Kidney epithelial cell (primary cell): ENCODE measurements around the gene MAGEA4. TPM values are rescaled to one million over a fixed set of nuclear protein-coding genes. Genes with fewer than 3 reads are reported as not detected.
"Not testable (repeated sequence)": the region's sequence is repeated elsewhere in the genome, so short reads cannot be mapped to it uniquely, and the experiment has no call there.

Experiments
- DNase-seq: peaks from one replicate; pipeline ENCODE4 v3.0.0-alpha.2; 2010; ENCODE audit warnings: low read depth
- H3K27me3 ChIP-seq: 2 replicates; pipeline ENCODE4 v1.6.0; 2011; ENCODE audit warnings: low read length; ENCODE audit not compliant: control insufficient read depth, insufficient read depth
- H3K36me3 ChIP-seq: 2 replicates; pipeline ENCODE4 v1.5.1; 2011; ENCODE audit warnings: low read length; ENCODE audit not compliant: control insufficient read depth, insufficient read depth
- H3K4me3 ChIP-seq: 2 replicates; pipeline ENCODE4 v1.5.1; 2011; ENCODE audit warnings: low read depth, mild to moderate bottlenecking, control low read depth, low read length
- total RNA-seq: library from RNA; depleted of rRNA; stranded (reverse); fragments of >200 nt; gene quantifications from 2 replicates; pipeline ENCODE4 v1.2.3, GENCODE V29; 2015
- TF ChIP-seq, protein P1 (sequence below): IDR thresholded peaks from 2 replicates; pipeline ENCODE4 v1.5.1; 2011; ENCODE audit warnings: mild to moderate bottlenecking, moderate library complexity, low read length, control low read depth, inconsistent platforms; ENCODE audit not compliant: insufficient read depth, poor library complexity, severe bottlenecking

MAGEA4 gene
- total RNA-seq, 1 donor from 2014 or later: not detected

DNA sequence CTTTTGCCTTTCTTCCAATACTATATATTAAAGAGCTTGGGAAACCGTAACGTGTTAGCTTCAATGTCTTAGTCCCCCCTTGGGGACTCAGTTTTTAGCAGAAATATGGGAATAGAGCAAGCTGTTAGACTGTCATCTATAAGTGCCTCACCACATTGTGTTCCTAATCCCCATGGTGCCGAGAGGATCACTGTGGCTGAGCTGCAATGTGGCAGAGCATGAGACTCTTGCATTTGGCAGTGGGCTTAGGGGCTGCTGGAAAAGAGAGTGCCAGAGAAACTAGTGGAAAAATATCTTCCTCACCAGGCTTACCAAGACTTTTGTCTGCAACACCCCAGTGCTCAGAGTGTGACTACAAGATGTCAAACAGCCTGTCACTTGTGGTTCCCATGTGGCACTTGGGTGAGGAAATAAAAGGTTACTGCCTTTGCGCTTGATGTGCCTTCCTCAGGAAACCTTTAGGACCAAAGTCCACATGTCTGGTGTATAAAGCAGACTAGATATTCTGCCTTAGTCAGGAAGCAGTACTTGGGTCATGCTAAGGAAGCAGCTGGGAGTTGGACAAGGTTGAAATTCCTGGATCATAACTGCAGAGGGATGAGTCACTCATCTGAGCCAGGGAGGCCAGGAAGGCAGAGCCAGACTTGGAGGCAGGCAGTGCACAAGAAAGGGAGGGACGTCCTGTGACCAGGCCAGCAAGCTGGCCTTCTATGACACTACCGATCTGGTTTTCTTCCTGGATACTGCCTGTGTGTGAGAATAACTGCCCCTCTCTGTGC lies 9.7 kb upstream of the MAGEA4 start:
- H3K36me3 ChIP-seq: no peaks in the 10 kb centered on the region
- H3K27me3 ChIP-seq: no peaks in the 10 kb centered on the region
- no peak overlapping the region for H3K4me3 ChIP-seq
- DNase-seq: peak; percentile 62
- TF ChIP-seq, protein P1, sequence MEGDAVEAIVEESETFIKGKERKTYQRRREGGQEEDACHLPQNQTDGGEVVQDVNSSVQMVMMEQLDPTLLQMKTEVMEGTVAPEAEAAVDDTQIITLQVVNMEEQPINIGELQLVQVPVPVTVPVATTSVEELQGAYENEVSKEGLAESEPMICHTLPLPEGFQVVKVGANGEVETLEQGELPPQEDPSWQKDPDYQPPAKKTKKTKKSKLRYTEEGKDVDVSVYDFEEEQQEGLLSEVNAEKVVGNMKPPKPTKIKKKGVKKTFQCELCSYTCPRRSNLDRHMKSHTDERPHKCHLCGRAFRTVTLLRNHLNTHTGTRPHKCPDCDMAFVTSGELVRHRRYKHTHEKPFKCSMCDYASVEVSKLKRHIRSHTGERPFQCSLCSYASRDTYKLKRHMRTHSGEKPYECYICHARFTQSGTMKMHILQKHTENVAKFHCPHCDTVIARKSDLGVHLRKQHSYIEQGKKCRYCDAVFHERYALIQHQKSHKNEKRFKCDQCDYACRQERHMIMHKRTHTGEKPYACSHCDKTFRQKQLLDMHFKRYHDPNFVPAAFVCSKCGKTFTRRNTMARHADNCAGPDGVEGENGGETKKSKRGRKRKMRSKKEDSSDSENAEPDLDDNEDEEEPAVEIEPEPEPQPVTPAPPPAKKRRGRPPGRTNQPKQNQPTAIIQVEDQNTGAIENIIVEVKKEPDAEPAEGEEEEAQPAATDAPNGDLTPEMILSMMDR: no peak

DNA sequence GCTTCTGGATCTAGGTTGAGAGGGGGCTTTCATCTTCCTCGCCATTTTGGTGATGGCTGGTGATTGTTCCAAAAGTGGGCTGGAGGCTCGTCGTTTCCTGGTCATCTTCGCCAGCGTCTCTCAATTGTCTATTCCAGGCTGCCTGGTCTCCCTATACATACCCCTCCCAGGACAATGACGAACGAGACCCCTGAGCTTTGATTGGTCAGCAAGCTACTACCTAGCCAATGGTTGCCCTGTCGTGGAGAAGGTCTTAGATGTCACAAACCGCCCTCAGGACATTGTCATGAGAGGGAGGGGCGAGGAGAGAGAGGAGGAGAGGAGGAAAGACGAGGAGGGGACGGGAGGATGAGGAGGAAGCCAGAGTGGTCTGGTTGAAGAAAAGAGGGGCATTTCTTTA lies 7.7 kb upstream of the MAGEA4 start:
- Histone ChIP-seq H3K36me3 (no peaks in the 10 kb centered on the region), H3K4me3 (no peak overlapping the region), H3K27me3 (no peaks in the 10 kb centered on the region)
- no peak for DNase-seq
- TF ChIP-seq, protein P1: no peak

DNA sequence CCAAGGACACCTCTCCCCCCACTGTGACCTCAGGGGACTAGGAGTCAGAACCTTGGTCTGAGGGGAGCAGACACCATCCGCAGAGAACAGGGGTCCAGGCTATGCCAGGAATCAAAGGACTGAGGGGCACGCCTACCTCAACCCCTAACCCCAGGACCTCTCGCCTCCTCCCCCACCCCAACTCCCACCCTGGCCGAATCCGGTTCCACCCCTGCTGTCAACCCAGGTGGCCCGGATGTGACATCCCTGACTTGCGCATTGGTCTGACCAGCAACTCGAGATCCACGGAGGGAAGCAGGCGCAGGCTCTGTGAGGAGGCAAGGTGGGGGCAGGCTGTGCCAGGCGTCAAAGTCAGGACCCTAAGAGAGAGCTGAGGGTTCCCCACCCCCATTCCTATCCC lies 468 bp upstream of the MAGEA4 start:
- no peak for DNase-seq
- H3K36me3 ChIP-seq: no peaks in the 10 kb centered on the region
- TF ChIP-seq, protein P1: no peak
- H3K27me3 ChIP-seq: no peaks in the 10 kb centered on the region
- H3K4me3 ChIP-seq: no peak overlapping the region

DNA sequence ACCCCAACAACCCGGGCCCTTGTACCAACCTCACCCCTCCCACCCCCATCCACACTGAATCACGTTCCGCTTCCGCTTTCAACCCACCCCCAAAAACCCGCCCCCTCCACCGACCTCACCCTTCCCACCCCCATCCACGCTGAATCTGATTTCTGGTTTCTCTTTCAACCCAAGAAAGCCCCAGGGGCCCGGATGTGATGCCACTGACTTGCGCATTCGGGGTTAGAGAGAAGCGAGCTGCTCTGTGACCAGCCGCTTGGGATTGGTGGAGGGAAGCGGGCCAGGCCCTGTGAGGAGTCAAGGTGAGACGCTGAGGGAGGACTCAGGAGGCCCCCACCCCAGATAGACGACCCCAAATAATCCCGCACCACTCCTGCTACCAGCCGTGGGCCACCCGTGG lies 6.0 kb downstream of the MAGEA4 start:
- not testable (repeated sequence) for H3K4me3 ChIP-seq, H3K27me3 ChIP-seq, DNase-seq, H3K36me3 ChIP-seq

DNA sequence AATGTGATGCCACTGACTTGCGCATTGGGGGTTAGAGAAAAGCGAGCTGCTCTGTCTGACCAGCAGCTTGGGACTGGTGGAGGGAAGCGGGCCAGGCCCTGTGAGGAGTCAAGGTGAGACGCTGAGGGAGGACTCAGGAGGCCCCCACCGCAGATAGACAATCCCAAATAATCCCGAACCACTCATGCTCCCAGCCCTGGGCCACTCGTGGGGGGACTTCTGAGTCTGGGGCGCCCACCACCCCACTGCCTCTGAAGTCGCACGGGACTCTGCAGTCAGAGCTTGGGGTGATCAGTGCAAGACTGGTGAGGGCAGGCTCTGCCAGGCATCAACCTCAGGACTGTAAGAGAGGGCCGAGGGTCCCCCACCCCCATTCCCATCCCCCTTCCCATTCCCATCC lies 6.9 kb downstream of the MAGEA4 start:
- DNase-seq: no peak
- TF ChIP-seq, protein P1: no peak
- Histone ChIP-seq H3K4me3 (no peak overlapping the region), H3K36me3 (no peaks in the 10 kb centered on the region), H3K27me3 (no peaks in the 10 kb centered on the region)

DNA sequence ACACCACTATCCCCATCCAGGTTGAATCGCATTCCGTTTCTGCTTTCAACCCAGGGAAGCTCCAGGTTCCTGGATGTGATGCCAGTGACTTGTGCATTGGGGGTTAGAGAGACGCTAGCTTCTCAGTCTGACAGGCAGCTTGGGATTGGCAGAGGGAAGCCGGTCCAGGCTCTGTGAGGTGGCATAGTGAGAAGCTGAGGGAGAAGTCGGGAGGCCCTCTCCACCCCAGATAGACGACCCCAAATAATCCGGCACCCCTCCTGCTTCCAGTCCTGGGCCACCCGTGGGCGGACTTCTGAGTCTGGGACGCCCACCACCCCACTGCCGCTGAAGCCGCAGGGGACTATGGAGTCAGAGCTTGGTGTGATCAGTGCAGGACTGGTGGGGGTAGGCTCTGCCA lies 7.4 kb downstream of the MAGEA4 start:
- no peak overlapping the region for H3K4me3 ChIP-seq
- DNase-seq: no peak
- TF ChIP-seq, protein P1: no peak
- H3K36me3 ChIP-seq: no peaks in the 10 kb centered on the region
- no peaks in the 10 kb centered on the region for H3K27me3 ChIP-seq
